ENCODE results near the gene RPS19BP1. TPM values are rescaled to one million over a fixed set of nuclear protein-coding genes. Genes with fewer than 3 reads are reported as not detected.

Gene RPS19BP1
- polyA plus RNA-seq, 6 donors from 2014 or later, result 73.8 to 114 (median 93.2) TPM

DNA sequence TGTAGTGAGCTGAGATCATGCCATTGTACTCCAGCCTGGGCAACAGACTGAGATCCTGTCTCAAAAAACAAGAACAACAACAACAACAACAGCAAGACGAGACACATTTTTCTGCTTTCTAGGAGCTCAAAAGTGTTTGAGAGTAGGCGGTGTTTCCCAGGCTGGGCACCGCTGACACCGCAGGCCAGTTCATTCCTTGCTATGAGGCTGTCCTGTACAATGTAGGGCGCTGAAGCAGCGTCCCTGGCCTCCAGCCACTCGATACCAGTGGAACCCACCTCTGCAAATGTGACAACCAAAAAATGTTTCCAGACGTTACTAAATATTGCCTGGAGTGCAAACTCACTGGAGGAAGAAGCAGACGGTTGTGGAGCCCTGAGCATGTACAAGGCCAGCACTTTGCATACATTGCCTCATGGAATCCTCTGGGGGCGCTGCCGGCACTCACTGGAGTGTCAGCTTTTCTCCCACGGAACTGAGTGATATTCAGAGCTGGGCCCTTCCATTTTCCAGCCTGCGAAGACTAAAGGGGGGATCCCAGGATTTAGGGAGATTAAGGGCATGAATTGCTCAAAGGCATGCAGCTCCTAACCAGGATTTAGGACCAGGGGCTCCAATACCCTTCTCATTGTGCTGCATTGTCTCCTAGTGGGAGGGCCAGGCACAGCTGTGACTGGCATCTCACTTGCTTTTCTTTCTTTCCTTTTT is 36.3 kb downstream of the RPS19BP1 start:
- Mint-ChIP-seq H3K27ac (no peak overlapping the region), H3K4me3 (peak overlapping the region in 1 of 8 donors; percentile 73)

DNA sequence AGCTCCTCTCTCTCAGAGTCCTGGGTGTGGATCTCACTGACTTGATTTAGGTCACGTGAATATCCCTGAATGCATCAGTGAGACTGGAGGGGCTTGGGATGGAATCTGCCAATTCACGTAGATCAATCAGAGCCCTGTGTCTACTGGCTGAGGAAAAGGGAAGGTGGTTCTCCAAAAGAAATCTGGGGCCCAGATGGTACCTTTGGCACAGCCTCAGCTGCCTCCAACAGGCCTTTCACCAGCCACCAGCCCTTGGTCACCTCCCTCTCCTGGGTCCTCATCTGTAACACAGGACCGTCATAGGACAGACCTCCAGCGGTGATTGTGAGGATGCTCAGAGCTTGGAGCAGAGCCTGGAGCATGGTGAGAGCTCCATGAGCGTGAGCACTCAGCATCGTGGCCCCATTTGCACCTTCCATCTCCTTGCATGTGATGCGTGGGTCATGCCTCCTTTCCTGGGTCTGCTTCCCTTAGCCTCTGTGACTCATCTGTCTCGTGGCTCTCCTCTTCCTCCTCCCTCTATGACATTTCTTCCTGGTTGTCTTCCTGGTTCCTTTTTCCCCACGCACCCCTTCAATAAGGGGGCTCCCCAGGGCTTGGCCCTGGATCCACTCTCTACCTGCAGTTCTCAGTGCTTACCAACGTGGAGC is 38.0 kb downstream of the RPS19BP1 start:
- H3K27me3 Mint-ChIP-seq, result no peaks in the 10 kb centered on the region
- ATAC-seq (ENCODE audit: low read depth in 2 of 2), result no peak
- no peaks in the 10 kb centered on the region for H3K36me3 Mint-ChIP-seq
- peaks cover 19 to 31% (median 30%) of the 10 kb centered on the region in 3 donors for H3K4me1 Mint-ChIP-seq
- H3K4me3 Mint-ChIP-seq, result peak overlapping the region in 1 of 8 donors; percentile 53
- H3K9me3 Mint-ChIP-seq, result no peaks in the 10 kb centered on the region
- no peak for DNase-seq
- peak overlapping the region in 2 of 6 donors; percentile 58 to 71 for H3K27ac Mint-ChIP-seq

More for the DNA sequence above, 36.3 kb downstream of the RPS19BP1 start:
- no peak for DNase-seq
- Mint-ChIP-seq H3K36me3 (no peaks in the 10 kb centered on the region), H3K4me1 (peaks cover 8 to 24% (median 20%) of the 10 kb centered on the region in 3 donors), H3K27me3 (no peaks in the 10 kb centered on the region), H3K9me3 (no peaks in the 10 kb centered on the region)
- ATAC-seq (ENCODE audit: low read depth in 2 of 2), result peak; percentile 75 to 77

DNA sequence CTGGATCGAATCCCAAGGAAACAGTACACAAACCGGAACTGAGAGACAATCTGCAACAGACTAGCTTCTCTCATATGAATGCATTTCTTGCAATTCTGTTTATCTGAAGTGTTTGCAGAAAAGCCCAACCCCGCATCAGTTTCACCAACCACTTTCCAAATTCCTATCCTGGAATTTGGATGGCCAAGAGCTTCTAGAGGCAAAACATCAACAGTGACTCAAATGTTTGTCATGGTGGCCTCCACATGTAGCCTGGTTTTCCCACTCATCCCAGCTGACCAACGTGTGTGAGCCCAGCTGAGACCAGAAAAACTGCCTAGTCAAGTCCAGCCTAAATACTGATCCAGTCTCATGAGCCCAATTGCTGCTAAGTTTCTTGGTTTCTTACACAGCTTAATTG is 38.8 kb downstream of the RPS19BP1 start:
- H3K9me3 Mint-ChIP-seq, result no peaks in the 10 kb centered on the region
- DNase-seq (no peak), ATAC-seq (ENCODE audit: low read depth in 2 of 2) (no peak)
- peaks cover 21 to 36% (median 35%) of the 10 kb centered on the region in 3 donors for H3K4me1 Mint-ChIP-seq
- H3K27me3 Mint-ChIP-seq, result no peaks in the 10 kb centered on the region
- H3K27ac Mint-ChIP-seq, result peak overlapping the region in 3 of 6 donors; percentile 4 to 23 (median 9)
- no peaks in the 10 kb centered on the region for H3K36me3 Mint-ChIP-seq
- H3K4me3 Mint-ChIP-seq, result no peak overlapping the region

DNA sequence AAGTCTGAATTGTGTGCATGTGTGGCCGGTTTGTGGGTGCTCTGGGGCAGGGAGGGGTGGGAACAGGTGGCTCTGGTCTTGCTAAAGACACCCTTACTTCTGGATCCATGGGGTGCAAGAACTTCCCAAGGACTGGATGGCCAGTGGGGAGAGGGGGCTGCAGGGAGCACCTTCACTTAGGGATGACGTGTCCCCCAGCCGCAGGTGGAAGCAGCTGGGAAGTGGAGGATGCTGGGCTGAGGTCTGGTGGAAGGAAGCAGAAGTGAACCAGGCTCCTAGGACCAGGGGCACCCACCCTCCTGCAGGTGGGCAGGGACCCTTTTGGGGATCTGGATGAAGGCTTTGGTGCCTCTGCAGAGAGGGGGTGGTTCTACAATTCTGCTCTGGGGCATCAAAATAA is 40.4 kb downstream of the RPS19BP1 start:
- DNase-seq (no peak), ATAC-seq (ENCODE audit: low read depth in 2 of 2) (no peak)
- Mint-ChIP-seq H3K27ac (no peak overlapping the region), H3K4me1 (peaks cover 21 to 36% (median 35%) of the 10 kb centered on the region in 3 donors), H3K9me3 (no peaks in the 10 kb centered on the region), H3K27me3 (no peaks in the 10 kb centered on the region), H3K4me3 (no peak overlapping the region), H3K36me3 (no peaks in the 10 kb centered on the region)

DNA sequence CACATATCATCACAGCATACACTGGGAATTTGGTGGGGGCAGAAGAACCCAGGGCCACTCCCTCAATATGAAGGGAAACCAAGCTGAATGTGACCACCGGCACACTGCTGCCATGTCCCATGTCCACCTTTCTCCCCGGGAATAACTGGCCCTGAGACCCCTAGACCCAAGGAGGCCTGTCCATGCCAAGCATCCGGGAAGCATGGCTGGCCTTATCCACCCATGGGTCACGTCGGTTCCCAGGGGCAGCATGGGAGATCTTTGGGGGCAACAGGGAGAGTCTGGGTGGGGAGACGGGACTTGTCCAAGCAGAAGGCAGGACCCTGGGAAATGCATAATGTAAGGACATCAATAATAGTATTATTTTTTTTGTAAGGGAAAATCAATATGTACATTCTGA is 40.9 kb downstream of the RPS19BP1 start:
- DNase-seq (no peak), ATAC-seq (ENCODE audit: low read depth in 2 of 2) (no peak)
- Mint-ChIP-seq H3K9me3 (no peaks in the 10 kb centered on the region), H3K27ac (no peak overlapping the region), H3K27me3 (no peaks in the 10 kb centered on the region), H3K36me3 (no peaks in the 10 kb centered on the region), H3K4me1 (peaks cover 21 to 36% (median 35%) of the 10 kb centered on the region in 3 donors), H3K4me3 (no peak overlapping the region)

DNA sequence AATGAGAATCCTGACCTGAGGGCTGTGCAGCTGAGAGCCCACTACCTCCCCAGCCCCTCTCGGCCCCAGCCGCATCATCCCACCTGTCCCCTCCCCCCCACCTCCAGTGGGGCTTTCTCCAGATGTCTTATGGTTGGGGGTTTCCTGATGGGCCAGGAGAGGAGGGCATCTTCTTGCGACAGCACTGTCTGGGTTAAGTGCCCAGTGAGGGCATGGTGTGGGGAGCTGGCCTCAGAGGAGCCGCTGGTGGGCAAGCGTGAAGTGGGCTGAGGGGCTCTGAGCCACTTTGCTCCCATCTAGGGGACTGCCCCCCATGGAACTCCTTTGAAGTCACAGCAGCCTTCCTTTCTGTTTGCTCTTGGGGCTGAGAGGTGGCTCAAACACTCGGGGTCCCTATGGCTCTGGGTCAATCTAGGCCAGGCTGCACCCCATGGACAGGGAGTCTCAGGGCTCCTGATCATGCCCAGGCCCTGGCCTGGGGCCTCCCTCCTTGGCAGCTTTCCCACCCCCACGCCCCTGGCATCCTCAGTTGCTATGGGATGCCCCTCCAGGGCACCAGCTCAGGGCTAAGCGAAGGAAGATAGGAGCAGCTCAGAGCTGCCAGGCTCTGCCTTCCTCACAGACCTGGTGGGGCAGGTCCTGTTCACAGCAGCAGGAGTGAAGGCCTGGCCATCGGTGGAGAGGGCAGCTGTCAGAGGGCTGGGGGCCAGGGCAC is 41.4 kb downstream of the RPS19BP1 start:
- Mint-ChIP-seq H3K27me3 (no peaks in the 10 kb centered on the region), H3K9me3 (no peaks in the 10 kb centered on the region), H3K4me1 (peaks cover 21 to 31% (median 30%) of the 10 kb centered on the region in 3 donors), H3K36me3 (no peaks in the 10 kb centered on the region), H3K4me3 (no peak overlapping the region), H3K27ac (no peak overlapping the region)
- no peak for ATAC-seq (ENCODE audit: low read depth in 2 of 2)
- no peak for DNase-seq

DNA sequence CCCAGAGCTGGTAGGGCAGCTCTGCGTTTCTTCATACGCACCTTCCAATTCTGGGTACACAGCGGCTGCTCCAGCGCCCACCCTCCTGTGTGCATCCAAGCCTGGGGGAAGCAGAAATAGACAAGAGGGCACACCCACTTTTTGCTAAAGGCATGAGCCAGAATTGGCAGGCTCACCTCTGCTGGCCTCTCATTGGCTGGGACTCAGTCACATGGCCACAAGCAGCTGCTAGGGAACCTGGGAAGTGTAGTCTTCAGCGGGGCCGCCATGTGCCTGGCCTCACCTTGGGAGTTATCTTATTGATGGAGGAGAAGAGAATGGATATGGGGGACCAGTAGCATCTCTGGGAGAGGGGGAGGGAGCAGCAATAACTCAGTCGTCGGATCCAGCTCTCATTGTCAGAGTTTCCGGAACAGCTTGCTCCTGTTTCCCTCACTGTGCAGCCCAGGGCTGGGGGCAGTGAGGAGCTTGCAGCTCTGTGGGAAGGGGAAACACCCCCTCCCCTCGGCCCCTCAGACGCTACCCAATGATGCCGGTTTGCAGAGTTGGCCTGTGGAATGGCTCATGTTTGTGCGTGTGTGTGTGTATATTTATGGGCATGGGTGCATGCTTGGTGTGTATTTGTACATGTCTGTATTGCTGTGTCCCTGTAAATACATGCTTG is 42.3 kb downstream of the RPS19BP1 start:
- Mint-ChIP-seq H3K4me1 (peaks cover 21 to 29% (median 23%) of the 10 kb centered on the region in 3 donors), H3K9me3 (no peaks in the 10 kb centered on the region), H3K36me3 (no peaks in the 10 kb centered on the region), H3K27ac (peak overlapping the region in 4 of 6 donors; percentile 27 to 52 (median 44)), H3K27me3 (no peaks in the 10 kb centered on the region), H3K4me3 (peak overlapping the region in 7 of 8 donors; percentile 38 to 80 (median 68))
- DNase-seq (peak; percentile 72), ATAC-seq (ENCODE audit: low read depth in 2 of 2) (peak; percentile 99 to 100)

DNA sequence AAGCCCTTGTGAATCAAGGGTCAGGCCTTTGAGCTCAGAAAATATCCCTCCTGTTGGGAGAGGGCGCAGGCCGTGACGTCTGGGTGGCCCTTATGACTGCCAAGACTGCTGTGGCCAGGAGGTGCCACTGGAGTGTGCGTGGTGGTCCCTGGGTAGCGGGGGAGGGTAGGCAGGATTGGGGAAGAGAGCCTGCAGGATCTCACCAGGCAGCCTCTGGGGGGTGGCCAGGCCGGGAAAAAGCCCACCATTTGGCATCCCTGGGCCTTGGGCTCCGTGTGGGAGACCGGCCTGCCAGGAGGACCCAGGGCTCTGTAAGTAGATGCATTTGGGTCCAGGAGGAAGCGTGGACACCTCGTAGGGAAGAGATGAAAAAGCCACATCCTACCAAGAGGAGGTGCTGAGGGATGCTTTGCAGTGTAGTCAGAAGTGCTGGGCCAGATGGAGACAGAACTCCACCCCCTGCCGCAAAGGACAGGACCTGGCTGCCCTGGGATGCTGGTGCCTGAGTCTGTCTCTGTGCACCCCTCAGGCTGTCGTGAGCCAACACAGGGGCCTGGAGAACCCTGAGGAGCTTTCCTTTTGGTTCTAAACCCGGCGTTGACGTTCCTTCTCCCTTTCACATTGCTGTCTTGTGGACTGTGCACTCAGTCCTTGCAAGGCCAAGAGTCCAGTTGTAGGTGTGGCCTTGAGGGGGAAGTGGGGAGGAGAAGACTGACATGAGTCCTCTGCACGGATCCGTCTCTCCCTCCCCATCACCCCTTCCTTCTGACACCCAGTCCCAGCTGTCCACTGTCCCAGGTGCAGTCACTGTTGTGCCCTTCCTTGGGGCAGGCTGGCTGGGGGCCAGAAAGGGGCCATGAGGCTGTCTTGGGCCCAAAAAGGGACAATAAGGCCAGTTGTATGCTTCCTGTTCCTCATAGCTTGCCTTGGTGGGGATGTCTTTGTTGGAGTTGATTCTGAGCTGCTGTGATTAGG is 43.2 kb downstream of the RPS19BP1 start:
- Mint-ChIP-seq H3K27ac (peak overlapping the region in 1 of 6 donors; percentile 50), H3K36me3 (no peaks in the 10 kb centered on the region), H3K4me3 (peak overlapping the region in 6 of 8 donors; percentile 38 to 80 (median 70)), H3K27me3 (no peaks in the 10 kb centered on the region), H3K4me1 (peaks cover 21 to 24% (median 21%) of the 10 kb centered on the region in 3 donors), H3K9me3 (no peaks in the 10 kb centered on the region)
- DNase-seq (no peak), ATAC-seq (ENCODE audit: low read depth in 2 of 2) (no peak)

DNA sequence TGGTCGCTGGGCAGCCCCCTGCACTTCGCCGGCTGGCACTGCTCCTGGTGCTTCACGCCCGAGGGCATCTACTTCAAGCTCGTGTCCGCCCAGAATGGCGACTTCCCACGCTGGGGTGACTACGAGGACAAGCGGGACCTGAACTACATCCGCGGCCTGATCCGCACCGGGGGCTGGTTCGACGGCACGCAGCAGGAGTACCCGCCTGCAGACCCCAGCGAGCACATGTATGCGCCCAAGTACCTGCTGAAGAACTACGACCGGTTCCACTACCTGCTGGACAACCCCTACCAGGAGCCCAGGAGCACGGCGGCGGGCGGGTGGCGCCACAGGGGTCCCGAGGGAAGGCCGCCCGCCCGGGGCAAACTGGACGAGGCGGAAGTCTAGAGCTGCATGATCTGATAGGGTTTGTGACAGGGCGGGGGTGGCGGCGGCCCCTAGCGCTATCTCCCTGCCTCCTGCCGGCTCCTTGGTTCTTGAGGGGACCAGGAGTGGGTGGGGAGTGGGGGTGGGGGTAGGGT is 43.9 kb downstream of the RPS19BP1 start:
- Mint-ChIP-seq H3K4me3 (no peak overlapping the region), H3K27ac (no peak overlapping the region), H3K4me1 (peaks cover 21 to 23% (median 21%) of the 10 kb centered on the region in 3 donors)

DNA sequence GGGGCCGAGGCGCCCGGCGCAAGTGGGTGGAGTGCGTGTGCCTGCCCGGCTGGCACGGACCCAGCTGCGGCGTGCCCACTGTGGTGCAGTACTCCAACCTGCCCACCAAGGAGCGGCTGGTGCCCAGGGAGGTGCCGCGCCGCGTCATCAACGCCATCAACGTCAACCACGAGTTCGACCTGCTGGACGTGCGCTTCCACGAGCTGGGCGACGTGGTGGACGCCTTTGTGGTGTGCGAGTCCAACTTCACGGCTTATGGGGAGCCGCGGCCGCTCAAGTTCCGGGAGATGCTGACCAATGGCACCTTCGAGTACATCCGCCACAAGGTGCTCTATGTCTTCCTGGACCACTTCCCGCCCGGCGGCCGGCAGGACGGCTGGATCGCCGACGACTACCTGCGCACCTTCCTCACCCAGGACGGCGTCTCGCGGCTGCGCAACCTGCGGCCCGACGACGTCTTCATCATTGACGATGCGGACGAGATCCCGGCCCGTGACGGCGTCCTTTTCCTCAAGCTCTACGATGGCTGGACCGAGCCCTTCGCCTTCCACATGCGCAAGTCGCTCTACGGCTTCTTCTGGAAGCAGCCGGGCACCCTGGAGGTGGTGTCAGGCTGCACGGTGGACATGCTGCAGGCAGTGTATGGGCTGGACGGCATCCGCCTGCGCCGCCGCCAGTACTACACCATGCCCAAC is 44.6 kb downstream of the RPS19BP1 start:
- no peaks in the 10 kb centered on the region for H3K27me3 Mint-ChIP-seq
- H3K4me1 Mint-ChIP-seq, result peaks cover 15 to 16% (median 16%) of the 10 kb centered on the region in 3 donors
- no peaks in the 10 kb centered on the region for H3K9me3 Mint-ChIP-seq
- no peak overlapping the region for H3K27ac Mint-ChIP-seq
- no peaks in the 10 kb centered on the region for H3K36me3 Mint-ChIP-seq
- no peak overlapping the region for H3K4me3 Mint-ChIP-seq
- no peak for DNase-seq
- no peak for ATAC-seq (ENCODE audit: low read depth in 2 of 2)

More for the DNA sequence above, 43.9 kb downstream of the RPS19BP1 start:
- DNase-seq, result no peak
- no peaks in the 10 kb centered on the region for H3K27me3 Mint-ChIP-seq
- no peaks in the 10 kb centered on the region for H3K36me3 Mint-ChIP-seq
- H3K9me3 Mint-ChIP-seq, result no peaks in the 10 kb centered on the region
- no peak for ATAC-seq (ENCODE audit: low read depth in 2 of 2)

DNA sequence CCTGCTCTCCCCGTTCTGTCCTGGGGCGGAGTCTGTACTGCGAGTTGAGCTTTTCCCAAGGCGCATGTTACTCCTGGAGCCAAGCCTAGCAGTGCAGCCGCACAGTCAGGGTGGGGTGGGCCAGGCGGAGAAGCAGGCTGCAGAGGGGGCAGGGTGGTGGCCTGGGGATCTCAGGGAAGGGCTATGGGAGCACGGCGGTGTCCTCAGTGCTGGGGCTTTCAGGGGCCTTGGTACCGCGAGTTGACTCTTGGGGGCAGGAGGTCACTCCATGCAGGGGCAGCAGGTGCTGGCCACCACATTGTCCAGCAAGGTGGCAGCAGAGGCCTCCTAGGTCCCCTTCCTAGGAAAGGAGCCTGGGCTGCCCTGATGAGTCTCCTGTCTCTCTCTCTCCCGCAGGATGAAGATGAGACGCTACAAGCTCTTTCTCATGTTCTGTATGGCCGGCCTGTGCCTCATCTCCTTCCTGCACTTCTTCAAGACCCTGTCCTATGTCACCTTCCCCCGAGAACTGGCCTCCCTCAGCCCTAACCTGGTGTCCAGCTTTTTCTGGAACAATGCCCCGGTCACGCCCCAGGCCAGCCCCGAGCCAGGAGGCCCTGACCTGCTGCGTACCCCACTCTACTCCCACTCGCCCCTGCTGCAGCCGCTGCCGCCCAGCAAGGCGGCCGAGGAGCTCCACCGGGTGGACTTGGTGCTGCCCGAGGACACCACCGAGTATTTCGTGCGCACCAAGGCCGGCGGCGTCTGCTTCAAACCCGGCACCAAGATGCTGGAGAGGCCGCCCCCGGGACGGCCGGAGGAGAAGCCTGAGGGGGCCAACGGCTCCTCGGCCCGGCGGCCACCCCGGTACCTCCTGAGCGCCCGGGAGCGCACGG is 45.4 kb downstream of the RPS19BP1 start:
- Mint-ChIP-seq H3K4me1 (peaks cover 14 to 15% (median 15%) of the 10 kb centered on the region in 3 donors), H3K4me3 (no peak overlapping the region), H3K27me3 (no peaks in the 10 kb centered on the region), H3K36me3 (no peaks in the 10 kb centered on the region), H3K27ac (no peak overlapping the region), H3K9me3 (no peaks in the 10 kb centered on the region)
- DNase-seq (no peak), ATAC-seq (ENCODE audit: low read depth in 2 of 2) (no peak)

Measured in naive B cell (primary cell).